Measurements from ENCODE around the gene EXOSC6. TPM values are rescaled to one million over a fixed set of nuclear protein-coding genes. Genes with fewer than 3 reads are reported as not detected.

The EXOSC6 gene
- 49.8 and 83.9 TPM in 2 replicates for total RNA-seq (2022)
- Bru-seq, nascent RNA: percentile 97 among the genes with signal in this experiment
- percentile 100 among the genes with signal in this experiment for BruChase-seq, experiment 1, labeled RNA remaining after a 6-hour chase
- BruChase-seq, experiment 2, labeled RNA remaining after a 2-hour chase: percentile 100 among the genes with signal in this experiment
- long read RNA-seq, full-length matches to known transcripts: 79 of 81 reads
- long read RNA-seq, partial matches to known transcripts: 0 of 81 reads
- long read RNA-seq, other reads (novel, unspliced or antisense): 2 of 81 reads

- H3K36me3 Mint-ChIP-seq (ENCODE audit: insufficient read depth, unreplicated experiment): peaks cover 75% of the 10 kb centered on the region
- TF ChIP-seq CTCF (IDR thresholded peaks at IDR 0.05; ENCODE audit: unreplicated experiment): peak; percentile 90
- no TSS peak for BruUV-seq (replicated peaks)
- POLR2A ChIA-PET: interaction anchor here (0.7 to 2.9 kb wide), 8 partner anchors 10 to 387 kb away, joined by 3 to 16 read pairs (median 6); partner anchors contain the start of genes AARS1, DDX19A and DDX19B
- H3K27me3 Mint-ChIP-seq (ENCODE audit: insufficient read depth, unreplicated experiment): no peaks in the 10 kb centered on the region
- peak within 1 kb of the TSS; percentile 83 for H3K27ac Mint-ChIP-seq (ENCODE audit: low read depth, unreplicated experiment)
- peak within 1 kb of the TSS; percentile 79 for H3K4me3 Mint-ChIP-seq (ENCODE audit: unreplicated experiment)
- no peaks in the 10 kb centered on the region for H3K9me3 Mint-ChIP-seq (ENCODE audit: unreplicated experiment)
- intact Hi-C loops (cut with micrococcal nuclease): no loop called here
- peak; percentile 93 for DNase-seq (ENCODE audit: unreplicated experiment)
- no peaks in the 10 kb centered on the region for H3K4me1 Mint-ChIP-seq (ENCODE audit: insufficient read depth, unreplicated experiment)
- CTCF ChIA-PET: interaction anchor here (0.6 to 1.7 kb wide), 14 partner anchors 10 to 1613 kb away, joined by 3 to 7 read pairs (median 4); no protein-coding TSS in a partner anchor
Measured at GRCh38 chr16:70251629-70252354, at the start of gene EXOSC6. EXOSC6 (minus strand) TSS chr16:70251940; CDS start chr16:70251900, 40 bp downstream.

GRCh38 chr16:70301121-70301520 is 49.4 kb upstream of the EXOSC6 start:
- no peak for TF ChIP-seq CTCF (IDR thresholded peaks at IDR 0.05; ENCODE audit: unreplicated experiment)
- intact Hi-C loops (cut with micrococcal nuclease): no loop called here
- H3K4me3 Mint-ChIP-seq (ENCODE audit: unreplicated experiment): peak overlapping the region; percentile 89
- BruUV-seq (replicated peaks): no TSS peak
- H3K9me3 Mint-ChIP-seq (ENCODE audit: unreplicated experiment): peaks cover 9% of the 10 kb centered on the region
- ChIA-PET POLR2A (interaction anchor here (0.7 to 4.3 kb wide), 5 partner anchors 9 to 1261 kb away, joined by 3 to 94 read pairs (median 14); partner anchors contain the start of genes AARS1 and DDX19A), CTCF (interaction anchor here (0.8 to 1.1 kb wide), 2 partner anchors 18 to 24 kb away, joined by 3 read pairs; no protein-coding TSS in a partner anchor)
- no peak overlapping the region for H3K27ac Mint-ChIP-seq (ENCODE audit: low read depth, unreplicated experiment)
- H3K4me1 Mint-ChIP-seq (ENCODE audit: insufficient read depth, unreplicated experiment): peaks cover 11% of the 10 kb centered on the region
- no peaks in the 10 kb centered on the region for H3K36me3 Mint-ChIP-seq (ENCODE audit: insufficient read depth, unreplicated experiment)
- no peak for DNase-seq (ENCODE audit: unreplicated experiment)
- H3K27me3 Mint-ChIP-seq (ENCODE audit: insufficient read depth, unreplicated experiment): no peaks in the 10 kb centered on the region

- Mint-ChIP-seq H3K4me3 (ENCODE audit: unreplicated experiment) (peak within 1 kb of the TSS; percentile 89), H3K27ac (ENCODE audit: low read depth, unreplicated experiment) (peak within 1 kb of the TSS; percentile 98), H3K9me3 (ENCODE audit: unreplicated experiment) (peaks cover 9% of the 10 kb centered on the region), H3K36me3 (ENCODE audit: insufficient read depth, unreplicated experiment) (no peaks in the 10 kb centered on the region), H3K27me3 (ENCODE audit: insufficient read depth, unreplicated experiment) (no peaks in the 10 kb centered on the region), H3K4me1 (ENCODE audit: insufficient read depth, unreplicated experiment) (peaks cover 5% of the 10 kb centered on the region)
- intact Hi-C loops (cut with micrococcal nuclease): no loop called here
- ChIA-PET CTCF (interaction anchor here (0.5 to 1.3 kb wide), 10 partner anchors 9 to 1819 kb away, joined by 3 to 7 read pairs (median 4); partner anchors contain the start of gene AARS1), POLR2A (interaction anchor here (0.6 to 4.3 kb wide), 19 partner anchors 8 to 413 kb away, joined by 3 to 94 read pairs (median 4); partner anchors contain the start of genes AARS1, COG4, DDX19A and EXOSC6)
- BruUV-seq (replicated peaks): TSS peak; percentile 39
- TF ChIP-seq CTCF (IDR thresholded peaks at IDR 0.05; ENCODE audit: unreplicated experiment): no peak
- DNase-seq (ENCODE audit: unreplicated experiment): peak; percentile 56
Measured at GRCh38 chr16:70298988-70299938, 47.5 kb upstream of the EXOSC6 start, which contains the start of gene DDX19B. DDX19B (plus strand) TSS chr16:70299186; CDS start chr16:70299298, 112 bp downstream.
